ENCODE results near the gene RPS6KA2.

- TF ChIP-seq EZH2phosphoT487 (IDR thresholded peaks at IDR 0.05; ENCODE audit: unreplicated experiment) (no peak), CTCF (conservative IDR thresholded peaks at IDR 0.05; ENCODE audit: low read depth in 2 of 2) (no peak)
Observed at GRCh38 chr6:166595949-166596348, 31.1 kb downstream of the RPS6KA2 start.
